GM19099 (cell line): ENCODE results near the gene SH2D6.
A peak's percentile ranks its signal among the peaks of the same experiment; 100 is the strongest.

Experiments
- POLR2A ChIP-seq: IDR thresholded peaks from 3 replicates; pipeline ENCODE4 v1.6.1; 2011; ENCODE audit warnings: low read depth; ENCODE audit not compliant: insufficient read length; ENCODE audit errors: extremely low read depth

Gene SH2D6

GRCh38 chr2:85428343-85428881 lies 9.9 kb downstream of the SH2D6 start:
- TF ChIP-seq POLR2A = no peak

DNA sequence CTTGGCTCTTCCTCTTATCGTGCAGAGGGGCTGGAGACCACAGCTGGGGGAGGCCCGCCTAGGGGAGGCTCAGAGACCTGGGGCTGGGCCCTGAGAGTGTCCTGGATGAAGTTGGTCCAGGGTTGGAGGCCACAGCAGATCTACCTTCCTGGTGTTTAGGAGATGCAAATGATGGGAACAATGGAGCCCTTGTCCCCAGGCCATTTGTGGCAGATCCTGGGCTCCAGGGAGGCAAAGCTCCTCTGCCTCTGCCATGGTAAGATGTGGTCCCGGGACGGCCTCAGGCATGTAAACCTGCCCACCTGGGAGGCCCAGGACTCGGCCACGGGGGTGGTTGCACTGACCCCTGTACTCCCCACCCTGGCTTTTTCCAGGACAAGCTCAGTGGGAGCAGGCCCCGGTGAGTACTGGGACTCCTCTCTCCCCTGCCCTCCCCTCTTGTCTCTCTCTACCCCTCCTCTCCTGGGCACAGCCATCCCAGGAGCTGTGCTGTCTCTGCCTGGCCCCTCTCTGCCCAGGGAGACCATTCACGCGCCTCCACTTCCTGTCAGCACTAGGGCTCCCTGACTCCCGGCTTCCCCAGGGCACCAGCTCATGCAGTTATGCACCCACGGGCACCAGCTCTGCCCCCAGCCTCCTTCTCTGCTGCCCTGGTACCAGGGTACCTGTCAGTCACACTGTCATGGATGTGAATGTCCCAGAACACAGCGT lies 10.9 kb downstream of the SH2D6 start:
- no peak for TF ChIP-seq POLR2A

DNA sequence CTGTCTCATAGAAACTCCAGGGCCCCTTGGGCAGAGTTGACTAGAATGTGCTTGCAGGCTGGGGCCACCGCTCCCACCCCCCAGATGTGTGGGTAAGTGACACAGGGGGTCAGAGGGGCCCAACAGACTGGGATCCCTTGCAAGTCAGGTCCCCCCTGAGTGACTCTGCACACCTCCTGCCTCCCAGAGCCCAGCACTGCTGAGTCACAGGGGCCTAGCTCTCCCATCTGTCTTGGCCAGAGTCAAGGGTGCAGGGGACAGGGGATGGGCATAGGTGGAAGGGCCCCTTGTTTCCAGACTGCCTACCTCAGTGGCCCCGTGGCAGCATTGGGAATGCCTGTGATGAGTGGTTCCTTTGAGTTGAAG lies 11.4 kb downstream of the SH2D6 start:
- TF ChIP-seq POLR2A = no peak

GRCh38 chr2:85430752-85431569 lies 12.4 kb downstream of the SH2D6 start:
- no peak for TF ChIP-seq POLR2A

DNA sequence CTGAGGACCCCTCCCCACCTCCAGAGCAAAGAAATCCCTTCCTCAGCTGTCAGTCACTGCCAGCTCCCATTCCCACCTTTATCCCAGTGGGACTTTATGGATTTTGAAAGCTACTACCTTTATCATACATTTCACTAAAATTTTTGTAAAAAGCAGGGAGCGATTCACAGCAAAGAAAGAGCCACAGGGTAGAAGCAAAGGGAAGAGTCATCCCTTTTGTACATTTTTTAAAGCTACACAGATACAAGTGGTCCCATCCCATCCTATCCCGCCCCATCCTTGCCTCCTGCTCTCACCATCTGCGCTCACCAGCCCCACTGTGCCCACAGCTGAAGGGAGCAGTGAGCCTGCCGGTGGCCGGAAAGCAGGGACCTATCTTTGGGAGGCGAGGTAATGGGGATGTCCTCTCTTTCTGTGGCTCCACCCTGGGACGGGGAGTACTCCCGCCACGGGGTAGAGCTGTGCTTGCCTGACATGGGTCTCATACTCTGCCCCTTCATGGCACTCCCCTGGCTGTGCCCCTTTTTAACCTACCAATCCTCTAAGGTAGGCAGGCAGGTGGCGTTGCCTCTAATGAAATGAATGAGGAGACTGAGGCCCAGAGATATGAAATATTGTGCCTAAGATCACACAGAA lies 13.2 kb downstream of the SH2D6 start:
- no peak for TF ChIP-seq POLR2A

DNA sequence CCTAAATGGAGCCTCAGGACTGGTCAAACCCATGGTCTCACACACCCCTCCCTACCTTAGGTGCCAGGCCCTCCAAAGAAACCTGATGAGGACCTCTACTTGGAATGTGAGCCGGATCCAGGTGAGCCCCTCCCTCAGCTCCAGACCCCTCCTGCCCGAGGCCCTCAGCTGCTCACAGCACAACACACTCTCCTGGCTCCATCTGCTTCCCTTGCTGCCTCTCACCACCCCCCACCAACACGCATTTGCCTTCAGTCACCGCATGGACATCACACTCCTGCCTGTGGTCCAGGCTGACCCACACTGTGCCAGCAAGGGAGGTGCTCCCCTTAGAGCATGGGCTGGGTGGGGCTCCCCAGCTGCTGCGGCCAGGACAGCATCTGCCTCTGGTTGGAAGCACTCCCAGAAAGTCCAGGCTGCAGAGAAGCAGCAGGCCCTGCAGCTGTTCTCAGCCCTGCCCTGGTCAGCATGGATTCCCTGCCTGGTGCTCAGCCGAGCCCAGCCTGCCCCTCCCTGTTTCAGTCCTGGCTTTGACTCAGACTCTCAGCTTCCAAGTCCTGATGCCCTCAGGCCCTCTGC lies 15.1 kb downstream of the SH2D6 start:
- TF ChIP-seq POLR2A = no peak

DNA sequence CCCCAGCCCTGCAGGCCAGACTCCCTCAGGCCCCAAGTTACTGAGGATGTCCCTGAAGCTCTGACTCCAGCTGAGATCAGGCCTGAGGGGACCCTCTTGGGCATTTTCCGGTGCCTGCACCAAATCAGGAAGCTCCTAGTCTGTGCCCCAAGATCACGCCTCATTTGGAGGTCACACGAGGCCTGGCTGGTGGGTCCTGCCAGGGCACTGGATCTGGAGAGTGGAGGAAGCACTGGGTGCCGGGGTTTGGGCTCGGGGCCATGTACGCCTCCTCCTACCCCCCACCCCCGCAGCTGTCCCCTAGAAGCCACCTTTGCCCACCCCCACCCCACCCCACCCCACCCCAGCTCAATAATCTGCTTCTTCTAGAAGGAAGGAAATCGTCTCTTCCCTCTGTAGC lies 16.2 kb downstream of the SH2D6 start:
- no peak for TF ChIP-seq POLR2A

GRCh38 chr2:85435220-85435958 lies 16.9 kb downstream of the SH2D6 start:
- no peak for TF ChIP-seq POLR2A

DNA sequence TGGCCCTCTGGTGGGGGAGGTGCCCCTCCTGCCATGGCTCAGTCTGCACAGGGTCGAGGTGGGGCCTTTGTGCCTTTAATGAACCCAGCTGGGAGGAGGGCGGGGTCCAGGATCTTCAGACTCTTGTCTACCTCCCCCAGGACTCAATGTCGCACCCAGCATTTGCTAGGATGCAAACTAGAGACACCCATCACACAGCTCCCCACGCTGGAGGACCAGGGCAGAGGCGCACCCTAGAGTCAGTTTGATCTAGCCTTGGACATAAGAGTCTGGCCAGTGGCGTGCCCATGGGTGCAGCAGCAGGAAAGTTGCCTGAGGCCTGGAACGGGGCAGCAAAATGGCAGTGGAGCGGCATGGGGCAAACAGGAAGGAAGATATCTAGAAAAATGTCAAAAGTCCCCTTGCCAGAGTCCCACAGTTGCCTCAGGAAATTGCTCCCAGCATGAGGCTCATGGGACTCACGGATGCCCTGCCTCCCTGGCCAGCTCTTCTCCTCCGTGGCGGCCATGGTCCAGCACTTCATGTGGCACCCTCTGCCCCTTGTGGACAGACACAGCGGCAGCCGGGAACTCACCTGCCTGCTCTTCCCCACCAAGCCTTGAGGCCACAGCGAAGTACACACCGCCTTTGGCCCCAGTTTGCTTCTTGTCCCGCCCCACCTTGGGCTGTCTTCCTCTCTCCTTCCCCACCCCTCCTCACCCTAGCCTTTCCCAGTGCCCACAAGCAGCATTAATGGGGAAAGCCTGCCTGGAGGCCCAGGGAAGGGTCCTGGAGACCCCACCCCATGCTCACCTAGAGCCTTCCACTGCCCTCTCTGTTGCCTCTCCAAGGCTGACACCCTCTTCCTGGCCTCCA lies 17.7 kb downstream of the SH2D6 start:
- no peak for TF ChIP-seq POLR2A

GRCh38 chr2:85436836-85437487 lies 18.4 kb downstream of the SH2D6 start:
- no peak for TF ChIP-seq POLR2A

DNA sequence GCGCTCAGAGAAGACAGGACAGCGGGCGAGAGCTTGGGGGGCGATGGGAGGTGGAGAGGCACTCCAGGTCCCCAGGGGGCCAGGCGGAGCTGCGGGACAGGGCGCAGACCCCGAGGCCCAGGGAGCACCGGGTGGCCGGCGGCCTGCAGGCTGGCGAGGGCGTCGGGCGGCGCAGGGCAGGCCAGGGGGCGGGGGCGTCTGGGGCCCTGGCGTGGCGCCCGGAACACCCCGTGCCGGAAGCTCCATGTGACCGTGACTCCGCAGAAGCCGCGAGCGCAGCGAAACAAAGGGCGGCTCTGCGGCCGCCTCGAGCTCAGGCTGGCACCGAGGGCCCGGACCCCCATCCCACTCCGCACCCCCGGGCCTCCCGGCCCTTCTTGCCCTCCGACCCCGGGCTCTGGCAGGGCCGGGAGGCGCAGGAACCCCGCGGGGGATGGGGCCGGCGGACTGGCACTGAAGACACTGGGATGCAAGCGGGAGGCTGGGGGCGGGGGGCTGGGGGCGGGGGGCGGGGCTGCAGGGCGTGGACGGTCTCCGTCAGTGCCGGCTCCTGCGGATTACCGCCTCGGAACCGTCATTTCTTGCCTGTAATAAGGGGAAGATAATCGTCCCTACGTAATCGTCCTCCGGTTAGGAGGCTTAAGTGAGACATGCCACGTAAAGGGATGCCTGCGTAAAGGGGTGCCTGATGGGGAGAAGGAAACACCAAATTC lies 19.1 kb downstream of the SH2D6 start:
- TF ChIP-seq POLR2A = peak; percentile 78

GRCh38 chr2:85438201-85439024 lies 19.9 kb downstream of the SH2D6 start:
- no peak for TF ChIP-seq POLR2A
